Tongue (tissue), 2 donors: ENCODE data around the gene CPB1. TPM values are rescaled to one million over a fixed set of nuclear protein-coding genes. Genes with fewer than 3 reads are reported as not detected.
A peak's percentile ranks its signal among the peaks of the same experiment; 100 is the strongest.
"Not testable (repeated sequence)": the region's sequence is repeated elsewhere in the genome, so short reads cannot be mapped to it uniquely, and the experiment has no call there.

Experiments
- DNase-seq: peaks from one replicate; pipeline ENCODE4 v3.0.0-alpha.2; 2015
- total RNA-seq: library from RNA; depleted of rRNA; stranded (reverse); fragments of >200 nt; gene quantifications from one replicate; pipeline ENCODE4 v1.2.3, GENCODE V29; 2014

The CPB1 gene
- not detected for total RNA-seq

DNA sequence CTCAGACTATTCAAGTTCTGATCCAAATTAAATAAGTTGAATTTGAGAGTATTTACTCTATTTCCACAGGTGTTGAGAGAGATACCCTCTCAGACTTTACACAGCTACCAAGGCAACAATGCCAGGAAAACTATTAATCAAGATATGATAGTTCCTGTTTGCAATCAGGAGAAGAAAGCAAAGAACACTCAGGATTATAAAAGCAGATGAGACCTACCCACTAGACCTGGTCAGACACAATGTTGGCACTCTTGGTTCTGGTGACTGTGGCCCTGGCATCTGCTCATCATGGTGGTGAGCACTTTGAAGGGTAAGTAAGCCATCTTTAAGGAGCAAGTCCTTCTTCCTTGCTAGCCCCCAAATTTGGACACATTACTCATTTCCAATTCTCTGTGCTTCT is at the start of gene CPB1:
Gene CPB1 (plus strand): TSS at position 227 of the 400 bp plus-strand sequence. CDS start 13 bp downstream, at position 240.
- DNase-seq: no peak

DNA sequence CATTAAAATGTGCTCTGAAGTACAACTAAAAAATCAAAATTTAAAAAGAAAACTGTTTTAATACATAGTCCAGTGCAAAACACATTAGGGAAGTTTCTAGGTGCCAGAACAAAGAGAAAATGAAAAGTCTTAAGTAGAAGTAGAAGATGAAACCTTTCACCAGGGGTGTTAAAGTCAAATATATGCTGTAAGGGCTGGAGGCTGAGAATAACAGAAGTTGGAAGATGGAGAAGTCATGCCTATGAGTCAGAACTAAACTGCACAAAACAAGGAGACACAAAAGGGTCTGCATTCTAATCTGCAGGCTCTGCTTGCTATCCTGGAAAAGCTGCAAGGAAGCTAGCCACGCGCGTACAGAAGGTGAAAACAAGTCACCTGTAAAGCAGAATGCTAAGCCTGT is 48.7 kb upstream of the CPB1 start:
- no peak for DNase-seq

DNA sequence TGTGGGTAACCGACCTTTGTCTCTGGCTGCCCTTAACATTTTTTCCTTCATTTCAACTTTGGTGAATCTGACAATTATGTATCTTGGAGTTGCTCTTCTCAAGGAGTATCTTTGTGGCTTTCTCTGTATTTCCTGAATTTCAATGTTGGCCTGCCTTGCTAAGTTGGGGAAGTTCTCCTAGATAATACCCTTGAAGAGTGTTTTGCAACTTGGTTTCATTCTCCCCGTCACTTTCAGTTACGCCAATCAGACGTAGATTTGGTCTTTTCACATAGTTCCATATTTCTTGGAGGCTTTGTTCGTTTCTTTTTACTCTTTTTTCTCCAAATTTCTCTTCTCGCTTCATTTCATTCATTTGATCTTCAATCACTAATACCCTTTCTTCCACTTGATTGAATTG is 42.6 kb upstream of the CPB1 start:
- not testable (repeated sequence) for DNase-seq

DNA sequence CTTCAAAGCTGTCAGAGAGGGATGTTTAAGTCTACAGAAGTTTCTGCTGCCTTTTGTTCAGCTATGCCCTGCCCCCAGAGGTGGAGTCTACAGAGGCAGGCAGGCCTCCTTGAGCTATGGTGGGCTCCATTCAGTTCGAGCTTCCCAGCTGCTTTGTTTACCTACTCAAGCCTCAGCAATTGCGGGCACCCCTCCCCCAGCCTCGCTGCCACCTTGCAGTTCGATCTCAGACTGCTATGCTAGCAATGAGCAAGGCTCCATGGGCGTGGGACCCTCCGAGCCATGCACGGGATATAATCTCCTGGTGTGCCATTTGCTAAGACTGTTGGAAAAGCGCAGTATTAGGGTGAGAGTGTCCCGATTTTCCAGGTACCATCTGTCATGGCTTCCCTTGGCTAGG is 41.5 kb upstream of the CPB1 start:
- not testable (repeated sequence) for DNase-seq

DNA sequence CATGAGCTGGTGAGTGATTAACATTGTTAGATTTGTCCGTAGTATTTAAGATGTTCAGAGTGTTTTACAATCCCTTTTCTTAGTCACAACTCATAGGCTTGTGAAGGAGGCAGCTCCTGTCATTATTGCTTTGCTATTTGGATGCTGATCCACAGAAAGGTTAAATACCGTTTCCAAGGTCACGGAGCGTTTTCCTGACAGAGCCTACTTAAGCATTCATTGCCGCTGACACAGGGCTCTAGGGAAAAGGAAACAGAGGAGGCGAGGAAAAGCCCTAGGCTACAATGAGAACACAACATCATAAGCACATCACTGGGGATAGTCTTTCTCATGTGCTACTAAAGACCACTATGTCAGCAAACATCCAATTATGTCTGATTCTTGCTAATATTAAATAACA is 38.5 kb upstream of the CPB1 start:
- peak; percentile 32 for DNase-seq

DNA sequence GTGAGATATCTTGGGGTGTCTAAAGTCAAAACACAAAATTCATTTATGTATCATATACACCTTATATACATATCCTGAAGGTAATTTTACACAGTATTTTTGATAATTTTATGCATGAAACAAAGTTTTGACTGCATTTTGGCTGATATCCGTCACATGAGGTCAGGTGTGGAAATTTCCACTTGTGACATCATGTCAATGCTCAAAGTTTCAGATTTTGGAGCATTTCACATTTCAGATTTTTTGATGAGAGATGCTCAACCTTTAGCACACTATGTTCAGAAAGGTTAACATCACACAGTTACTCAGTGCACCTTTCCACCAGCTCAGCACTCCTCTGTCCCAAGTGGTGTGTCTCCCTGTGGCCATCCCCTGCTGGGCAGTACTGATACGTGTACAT is 37.7 kb upstream of the CPB1 start:
- DNase-seq: no peak

DNA sequence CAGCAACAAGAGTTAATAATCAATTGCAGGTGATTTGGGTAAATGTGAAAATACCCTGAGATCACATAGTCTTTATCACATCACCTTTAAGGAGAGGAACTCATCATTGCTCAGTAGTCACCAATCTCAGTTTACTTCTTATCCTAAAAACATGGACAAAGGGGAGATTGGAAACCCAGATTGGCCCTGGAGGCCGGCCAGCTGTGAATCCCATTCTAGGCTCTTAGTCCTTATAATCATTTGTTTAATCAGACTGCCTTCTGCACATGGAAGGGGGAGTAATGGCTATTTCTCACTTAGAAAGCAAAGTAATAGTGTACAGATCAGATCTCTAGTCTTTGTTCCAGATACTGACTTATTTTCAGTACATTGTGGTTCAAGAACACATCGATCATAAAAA is 37.2 kb upstream of the CPB1 start:
- DNase-seq: no peak

DNA sequence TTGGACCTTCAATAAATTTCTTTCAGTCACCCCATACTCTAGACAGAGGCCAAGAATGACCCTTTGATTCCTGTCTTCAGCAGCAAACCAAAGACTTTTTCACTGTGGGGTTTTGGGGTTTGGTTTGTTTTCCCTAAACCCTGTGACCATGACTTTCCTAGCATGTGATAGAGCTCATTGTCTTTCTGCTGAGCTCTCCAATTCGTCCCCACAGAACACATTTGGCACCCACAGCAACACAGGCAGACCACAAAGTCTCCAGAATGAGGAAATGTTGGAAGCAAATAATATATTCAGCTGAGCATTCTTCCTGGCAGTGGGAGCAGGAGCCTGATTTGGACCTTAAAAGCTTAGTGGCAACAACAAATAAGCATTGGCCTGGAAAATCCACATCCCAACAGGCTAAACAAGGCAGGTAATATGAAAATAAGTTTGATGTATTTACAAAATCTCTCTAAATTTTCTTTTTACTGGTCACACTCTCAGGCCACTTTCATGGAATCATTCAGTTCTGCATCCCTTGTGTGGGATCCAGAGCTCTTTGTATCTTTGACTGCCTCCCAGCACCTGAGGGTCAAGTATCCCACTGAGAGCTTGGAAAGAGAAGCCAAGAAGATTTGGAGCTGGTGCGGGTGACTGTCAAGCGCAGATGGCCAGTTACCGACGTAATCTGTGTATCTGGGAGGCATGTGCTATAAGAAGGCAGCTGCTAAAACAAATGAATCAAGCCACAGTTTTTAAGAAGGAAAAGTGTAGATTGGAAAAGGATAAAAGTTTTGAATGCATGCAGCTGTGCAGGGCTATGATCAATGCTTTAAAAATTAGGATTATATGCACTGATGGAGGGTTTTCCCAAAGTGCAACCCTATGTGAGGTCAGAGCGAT is 36.5 kb upstream of the CPB1 start:
- peak; percentile 87 for DNase-seq

DNA sequence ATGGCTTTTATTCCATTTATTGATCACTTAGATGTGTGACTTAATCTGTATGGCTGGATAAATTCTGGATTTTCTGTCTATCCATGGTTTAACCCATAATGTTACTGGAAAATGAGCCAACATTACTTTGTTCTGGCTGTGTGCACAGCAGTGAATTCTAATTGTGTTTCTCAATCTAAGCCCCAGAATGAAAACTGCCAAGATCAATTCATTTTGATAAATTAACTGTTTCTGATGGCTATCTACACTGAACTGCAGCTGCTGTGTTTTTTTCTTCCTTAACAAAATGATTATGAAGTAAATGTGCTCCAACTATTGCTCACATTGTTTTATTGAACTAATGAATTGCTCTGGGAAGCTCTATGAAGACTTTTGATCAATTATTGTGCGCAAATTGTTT is 35.7 kb upstream of the CPB1 start:
- peak; percentile 12 for DNase-seq

DNA sequence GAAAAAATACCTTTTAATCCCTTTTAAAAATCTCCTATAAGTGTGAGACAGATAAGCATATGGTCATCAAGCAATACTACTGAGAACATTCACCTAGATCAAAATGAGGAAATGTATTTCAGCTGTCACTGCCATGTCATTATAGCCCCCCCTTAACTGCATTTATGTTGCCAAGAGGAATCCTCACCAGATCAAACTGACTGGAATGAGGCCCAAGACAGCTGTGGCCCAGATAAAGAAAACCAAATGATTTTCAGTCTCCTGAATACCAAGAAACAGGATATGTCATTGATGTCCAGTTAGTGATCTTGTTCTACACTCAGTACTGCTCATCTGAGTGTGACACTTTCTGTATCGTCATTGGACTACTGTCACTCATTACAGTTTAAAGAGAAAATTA is 35.1 kb upstream of the CPB1 start:
- DNase-seq: peak; percentile 13

DNA sequence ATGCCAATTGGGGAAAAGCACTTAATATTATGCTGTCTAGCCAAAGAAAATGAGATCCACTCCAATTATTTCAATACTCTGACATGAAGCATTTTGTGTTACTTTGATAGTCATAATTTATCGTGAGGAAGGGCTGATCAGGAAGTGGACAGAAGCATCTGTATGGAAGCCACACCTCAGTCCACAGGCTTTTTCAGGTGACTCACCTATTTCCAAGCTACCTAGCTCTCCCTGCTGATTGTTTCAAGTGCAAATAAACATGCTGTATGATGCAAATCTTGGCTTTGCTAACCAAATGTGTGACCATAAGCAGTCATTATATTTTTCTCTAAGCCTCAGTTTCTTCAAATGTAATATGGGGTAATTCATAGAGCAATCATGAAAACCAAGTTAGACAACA is 30.8 kb upstream of the CPB1 start:
- DNase-seq: no peak

DNA sequence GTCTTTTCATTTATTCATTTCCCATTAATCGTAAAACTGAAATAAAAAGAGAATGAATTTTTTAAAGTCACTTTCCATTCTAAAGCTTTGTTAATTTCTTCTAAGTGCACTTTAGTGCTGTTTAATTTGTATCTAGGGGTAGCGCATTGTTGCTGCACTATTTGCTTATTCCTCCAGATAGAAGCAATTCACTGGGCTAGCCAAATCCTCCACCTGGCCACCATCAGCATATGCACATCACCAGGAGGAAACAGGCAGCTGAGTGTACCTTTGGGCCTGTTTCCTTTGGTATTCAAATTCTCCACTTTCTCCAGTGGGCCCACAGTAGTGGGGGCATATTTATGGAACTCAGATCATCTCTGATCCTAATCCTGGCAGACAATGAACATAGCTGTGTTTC is 29.8 kb upstream of the CPB1 start:
- DNase-seq: no peak

DNA sequence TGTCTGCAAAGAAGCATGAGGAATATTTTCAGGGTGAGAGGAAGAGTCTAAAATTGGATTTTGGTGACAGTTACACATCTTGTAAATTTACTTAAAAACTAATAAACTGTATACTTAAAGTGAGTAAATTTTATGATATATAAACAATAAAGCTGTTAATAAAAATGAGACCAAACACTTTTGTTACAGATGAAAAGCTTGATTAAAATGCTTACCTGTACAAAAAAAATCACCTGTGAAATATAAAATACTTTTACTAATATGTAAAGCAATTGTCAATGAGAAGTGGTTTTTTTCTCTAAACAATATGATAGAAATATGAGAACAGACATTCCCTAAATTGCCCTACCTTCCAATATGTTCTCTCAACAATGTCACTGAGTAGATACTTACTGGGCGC is 27.2 kb upstream of the CPB1 start:
- no peak for DNase-seq

DNA sequence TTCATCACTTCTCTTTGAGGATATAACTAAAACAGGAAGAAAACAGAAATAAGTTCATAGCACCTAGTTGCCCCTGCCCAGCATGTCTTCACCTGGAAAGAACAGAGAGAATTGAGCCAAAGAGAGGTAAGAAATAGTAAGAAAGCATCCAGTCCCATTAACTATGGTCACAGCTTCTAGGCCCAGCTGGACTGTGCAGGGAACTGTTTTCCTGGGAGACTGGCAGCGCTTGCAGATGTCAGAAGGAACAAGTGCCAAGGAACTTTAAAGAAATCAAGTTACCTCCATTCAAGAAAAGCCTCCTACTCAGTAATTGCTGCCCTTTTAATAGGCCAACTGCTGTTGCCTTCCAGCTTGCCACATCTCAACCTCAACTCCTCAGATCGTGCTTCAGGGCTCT is 17.8 kb upstream of the CPB1 start:
- DNase-seq: no peak

DNA sequence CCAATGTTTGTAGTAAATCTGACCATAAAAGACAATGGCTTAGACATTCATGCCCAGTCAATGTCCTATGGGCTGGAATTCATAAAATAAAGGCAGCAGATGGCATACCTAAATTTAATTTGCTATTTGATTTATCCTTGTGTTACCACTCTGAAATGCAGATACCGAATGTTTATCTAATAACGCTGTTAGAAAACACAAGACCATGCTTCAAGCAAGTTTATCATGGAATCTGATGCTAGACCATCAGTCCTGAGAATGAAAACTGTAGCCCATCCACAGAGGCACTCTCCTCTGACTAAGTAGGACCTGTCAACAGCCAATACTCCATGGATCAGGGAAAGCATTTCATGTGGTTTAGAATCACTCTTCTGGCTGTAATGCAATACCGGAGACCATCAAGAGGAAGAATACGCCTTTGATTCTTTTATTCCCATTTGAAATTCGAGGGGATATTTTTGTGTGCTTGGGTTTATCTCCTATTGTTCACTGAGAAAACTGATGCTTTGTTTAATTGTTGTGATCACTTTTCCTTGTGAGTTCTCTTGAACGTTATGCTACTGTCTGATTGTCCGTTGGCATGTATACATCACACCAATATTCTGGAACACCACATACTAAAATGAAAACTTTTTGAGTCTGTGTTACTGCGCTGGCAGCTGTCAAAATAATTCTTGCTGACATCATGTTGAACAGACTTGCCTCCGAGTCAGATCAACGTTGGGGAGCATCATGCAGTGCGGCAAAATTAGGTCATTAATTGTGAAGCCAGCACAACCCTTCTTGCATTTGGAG is 12.1 kb upstream of the CPB1 start:
- DNase-seq: peak; percentile 32

DNA sequence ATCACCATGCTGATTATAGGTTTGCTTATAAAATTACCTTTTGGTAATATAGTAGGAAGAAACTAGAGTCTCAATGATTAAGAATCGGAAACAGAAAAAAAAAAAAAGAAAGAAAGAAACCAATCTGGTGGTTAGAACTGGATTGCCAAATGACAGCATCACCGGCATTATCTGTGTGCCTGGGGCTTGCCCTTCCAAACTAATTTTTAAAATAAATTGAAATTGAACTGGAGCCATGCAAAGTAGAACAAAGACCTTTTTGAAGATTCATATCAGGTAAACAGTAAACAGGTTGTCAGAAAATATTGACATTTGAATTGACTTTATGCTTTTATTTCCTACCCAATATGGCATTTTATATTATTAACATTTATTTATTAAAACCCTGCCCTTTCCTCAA is 11.2 kb upstream of the CPB1 start:
- DNase-seq: no peak

DNA sequence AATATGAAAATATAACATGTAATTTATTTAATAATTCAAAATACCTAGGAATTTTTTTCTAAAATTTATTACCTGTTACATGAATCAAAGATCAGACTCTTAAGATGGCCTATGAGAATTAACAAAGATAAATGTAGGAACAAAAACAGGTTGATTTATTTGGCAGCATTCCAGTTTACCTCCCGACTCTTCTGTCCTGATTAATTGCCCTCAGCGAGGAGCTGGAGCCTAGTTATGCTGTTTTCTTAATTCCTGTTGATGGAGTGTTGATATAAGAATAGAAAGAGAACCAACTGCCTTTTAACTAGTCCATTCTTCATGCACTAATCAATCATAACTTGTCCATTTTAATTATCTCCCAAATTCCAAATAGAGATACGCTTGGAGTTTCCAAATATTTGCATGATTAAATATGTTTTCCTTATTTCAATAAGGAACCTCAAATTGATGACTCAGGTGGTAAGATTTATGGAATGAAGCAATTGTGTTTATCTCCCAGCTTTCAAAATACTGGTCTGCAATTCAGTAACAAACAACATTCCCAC is 10.6 kb upstream of the CPB1 start:
- DNase-seq: no peak

DNA sequence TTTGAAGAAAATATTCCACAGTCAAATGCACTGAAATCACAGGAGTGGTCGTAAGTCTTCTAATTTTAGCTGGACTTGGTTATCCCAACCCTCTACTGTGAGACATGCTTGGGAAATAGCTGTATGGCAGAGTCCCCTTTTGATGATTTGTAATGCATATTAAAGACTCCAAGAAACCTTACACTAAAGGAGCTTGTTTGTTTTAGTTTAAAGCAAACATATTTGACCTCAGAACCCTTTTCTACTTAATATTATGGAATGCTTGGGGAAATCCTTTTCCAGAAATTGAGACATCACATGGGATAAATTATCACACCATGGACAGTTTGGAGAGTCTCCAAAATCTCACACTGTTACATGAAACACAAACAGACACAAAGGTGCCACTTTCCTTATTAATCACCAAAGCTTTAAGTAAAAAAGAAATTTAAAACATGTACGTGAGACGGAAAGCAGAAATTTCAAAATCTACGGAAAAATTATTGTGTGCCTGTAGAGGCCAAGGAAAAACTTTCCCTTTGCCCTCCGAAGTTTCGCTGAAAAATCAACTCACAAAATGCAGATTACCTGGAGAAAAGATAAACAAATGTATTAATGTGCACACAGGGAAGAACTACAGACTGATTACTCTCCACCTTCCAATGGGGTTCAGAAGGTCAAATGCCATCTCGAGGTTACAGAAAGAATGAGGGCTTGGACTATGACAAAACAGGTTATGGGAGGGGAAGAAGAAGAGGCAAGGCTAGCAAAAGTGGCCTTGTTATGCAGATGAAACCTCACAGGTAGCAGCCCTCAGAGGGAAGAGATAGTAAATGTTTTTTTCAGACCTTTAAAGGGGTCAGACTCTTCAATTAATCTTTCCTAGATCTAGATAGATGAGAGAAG is 7.0 kb upstream of the CPB1 start:
- peak; percentile 10 for DNase-seq

DNA sequence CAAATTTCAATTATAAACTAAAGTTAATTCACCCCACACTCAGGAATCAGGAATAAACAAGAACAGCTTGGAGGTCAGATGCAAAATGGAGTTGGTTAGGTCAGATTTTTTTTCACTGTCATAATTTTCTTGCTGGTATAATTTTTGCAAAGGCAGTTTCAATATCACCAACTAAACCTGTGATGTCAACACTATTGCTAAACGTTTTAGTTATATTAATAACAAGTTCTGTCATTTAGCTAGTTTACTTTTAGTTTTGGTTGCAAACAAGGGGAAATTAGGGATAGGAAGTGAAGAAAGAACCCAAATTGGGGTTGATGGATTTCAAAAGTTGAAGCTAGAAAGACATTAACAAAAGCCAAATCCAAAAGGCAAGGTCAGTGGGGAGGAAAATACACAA is 4.6 kb upstream of the CPB1 start:
- no peak for DNase-seq

DNA sequence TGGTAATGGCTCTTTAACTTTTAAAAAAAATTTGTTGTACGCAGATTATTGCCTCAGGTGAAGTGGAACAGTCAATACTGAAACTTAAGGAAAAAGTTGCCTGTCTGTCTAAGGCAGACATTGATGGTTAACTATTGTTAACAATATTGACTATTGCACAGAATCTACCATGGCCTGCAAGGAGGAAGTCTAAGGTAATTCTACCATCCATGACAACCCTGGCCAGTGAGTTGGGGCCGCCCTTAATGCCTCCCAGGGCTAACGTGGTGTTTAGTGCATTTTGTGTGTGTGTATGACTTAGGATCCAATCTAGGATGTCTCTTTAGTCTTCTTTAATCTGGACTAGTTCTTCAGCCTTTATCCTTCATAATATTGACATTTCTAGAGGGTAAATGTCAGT is 2.1 kb upstream of the CPB1 start:
- no peak for DNase-seq

DNA sequence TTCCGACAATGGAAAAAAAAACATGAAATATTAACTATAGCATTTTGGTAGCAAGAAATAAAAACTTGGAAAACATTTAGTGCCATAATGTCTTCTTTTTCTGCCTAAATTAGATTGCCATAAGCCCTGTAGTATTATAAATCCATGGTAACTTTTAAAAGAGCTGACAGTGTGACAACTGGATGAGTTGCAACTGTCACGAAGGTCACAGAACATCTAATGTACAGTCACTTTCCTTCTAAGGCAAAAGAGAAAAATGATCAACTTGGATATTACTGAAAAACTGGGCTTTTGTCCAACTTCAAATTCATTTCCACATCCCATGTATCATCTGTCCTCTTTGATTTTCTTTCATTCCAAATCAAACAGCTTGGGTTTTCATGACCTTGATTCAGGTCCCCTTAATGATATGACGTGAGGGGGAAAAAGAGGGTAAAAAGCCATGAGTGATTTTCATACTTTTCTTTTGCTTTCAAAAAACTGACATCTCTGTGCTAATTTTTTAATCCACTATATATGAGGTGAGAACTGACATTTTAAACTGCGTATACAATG is 602 bp downstream of the CPB1 start:
- DNase-seq: no peak

DNA sequence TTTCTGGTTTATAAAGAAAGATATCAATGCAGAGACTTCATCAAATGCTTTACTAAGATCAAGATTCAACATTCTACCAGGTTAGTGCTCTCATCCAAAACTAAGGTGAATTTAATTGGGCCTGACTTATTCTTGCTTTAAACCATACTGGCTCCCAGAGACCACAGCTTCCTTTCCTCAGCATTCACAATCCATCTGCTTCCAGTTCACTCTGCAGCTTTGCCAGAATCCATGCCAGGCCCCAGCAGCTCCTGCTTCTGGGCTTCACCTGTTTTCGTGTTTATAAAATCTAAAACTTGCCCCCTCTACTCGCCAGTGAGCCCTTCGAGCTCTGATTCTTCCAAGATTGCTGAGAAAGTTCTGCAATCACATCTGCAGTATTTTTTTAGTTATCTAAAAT is 2.3 kb downstream of the CPB1 start:
- no peak for DNase-seq
